GM18502 (cell line): ENCODE measurements around the gene SLC6A8.
"Not testable (repeated sequence)": the region's sequence is repeated elsewhere in the genome, so short reads cannot be mapped to it uniquely, and the experiment has no call there.

Source experiments
- ATAC-seq: cut with Tn5 transposase; IDR thresholded peaks from one replicate; pipeline ENCODE4 v1.9.1; 2021; ENCODE audit warnings: mild to moderate bottlenecking; ENCODE audit not compliant: unreplicated experiment, poor library complexity

SLC6A8 gene

GRCh38 chrX:153742796-153743467, 55.2 kb downstream of the SLC6A8 start:
- ATAC-seq, result not testable (repeated sequence)

GRCh38 chrX:153743468-153744209, 55.9 kb downstream of the SLC6A8 start:
- not testable (repeated sequence) for ATAC-seq

GRCh38 chrX:153744210-153745066, 56.7 kb downstream of the SLC6A8 start:
- ATAC-seq, result no peak

- not testable (repeated sequence) for ATAC-seq
These were observed 57.3 kb downstream of the SLC6A8 start for GRCh38 chrX:153745067-153745433.
